HL-60 (cell line): ENCODE results near the gene TBATA.

Source experiments
- DNase-seq, 2 experiments: peaks; one replicate each; pipeline ENCODE4 v3.0.0-alpha.2; 2010 to 2020; ENCODE audit warnings: low read depth in 1 of 2, low spot score in 1 of 2
- H3K27ac ChIP-seq: fragments of 250-450 bp; sonication (Bioruptor Pico); replicated peaks from 2 replicates; pipeline ENCODE4 v1.5.1; 2020; ENCODE audit warnings: mild to moderate bottlenecking, moderate library complexity
- H3K27me3 ChIP-seq: fragments of 250-450 bp; sonication (Bioruptor Pico); 2 replicates; pipeline ENCODE4 v1.5.1; 2021; ENCODE audit warnings: mild to moderate bottlenecking, moderate library complexity; ENCODE audit not compliant: insufficient read depth, poor library complexity, severe bottlenecking
- H3K4me3 ChIP-seq: replicated peaks from 2 replicates; pipeline ENCODE4 v1.5.1; 2011; ENCODE audit warnings: mild to moderate bottlenecking, control low read depth, low read length; ENCODE audit not compliant: insufficient read depth
- GABPA ChIP-seq: IDR thresholded peaks from 2 replicates; pipeline ENCODE4 v1.6.1; 2012; ENCODE audit warnings: low read depth
- POLR2AphosphoS5 ChIP-seq: IDR thresholded peaks from 2 replicates; pipeline ENCODE4 v1.6.1; 2012; ENCODE audit warnings: low read depth
- SPI1 ChIP-seq: IDR thresholded peaks from 2 replicates; pipeline ENCODE4 v1.6.1; 2012; ENCODE audit warnings: low read depth, mild to moderate bottlenecking, borderline replicate concordance
- TF ChIP-seq, protein P1 (sequence below): IDR thresholded peaks from 2 replicates; pipeline ENCODE4 v1.6.1; 2012; ENCODE audit warnings: low read depth; ENCODE audit not compliant: insufficient replicate concordance
- TF ChIP-seq, protein P2 (sequence below): IDR thresholded peaks from one replicate; pipeline ENCODE4 v1.5.1; 2011; ENCODE audit warnings: low read length, control low read depth, inconsistent platforms; ENCODE audit not compliant: insufficient read depth

The TBATA gene

DNA sequence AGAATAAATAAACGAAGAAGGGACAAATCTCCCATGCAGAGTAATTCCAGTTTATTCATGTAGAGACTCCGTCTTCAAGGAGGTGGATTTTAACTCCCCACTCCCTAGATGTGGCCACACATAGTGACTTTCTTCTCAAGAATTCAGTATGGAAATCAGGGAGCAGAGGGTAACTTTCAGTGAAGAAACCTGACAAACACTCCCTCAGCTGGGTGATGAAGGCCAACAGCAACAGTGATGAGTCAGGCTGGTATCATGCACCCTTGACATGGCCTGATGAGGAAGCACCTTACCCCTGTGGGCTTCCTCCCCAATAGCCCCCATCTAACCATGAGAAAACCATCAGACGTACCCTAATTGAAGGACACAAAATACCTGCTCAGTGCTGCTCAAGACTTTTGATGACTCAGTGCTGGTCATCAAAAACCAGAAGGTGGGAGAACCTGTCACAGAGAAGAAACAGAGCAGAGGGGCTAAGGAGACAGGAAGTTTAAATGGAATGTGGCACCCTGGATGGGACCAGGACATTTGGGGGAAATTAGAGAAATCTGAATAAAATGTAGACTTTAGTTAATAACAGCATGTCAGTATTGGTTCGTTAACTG lies 62.3 kb downstream of the TBATA start:
- H3K27ac ChIP-seq: no peak overlapping the region
- DNase-seq: no peak
- H3K27me3 ChIP-seq: no peaks in the 10 kb centered on the region

More for the DNA sequence above, 62.3 kb downstream of the TBATA start:
- no peak overlapping the region for H3K4me3 ChIP-seq
- TF ChIP-seq, protein P1, sequence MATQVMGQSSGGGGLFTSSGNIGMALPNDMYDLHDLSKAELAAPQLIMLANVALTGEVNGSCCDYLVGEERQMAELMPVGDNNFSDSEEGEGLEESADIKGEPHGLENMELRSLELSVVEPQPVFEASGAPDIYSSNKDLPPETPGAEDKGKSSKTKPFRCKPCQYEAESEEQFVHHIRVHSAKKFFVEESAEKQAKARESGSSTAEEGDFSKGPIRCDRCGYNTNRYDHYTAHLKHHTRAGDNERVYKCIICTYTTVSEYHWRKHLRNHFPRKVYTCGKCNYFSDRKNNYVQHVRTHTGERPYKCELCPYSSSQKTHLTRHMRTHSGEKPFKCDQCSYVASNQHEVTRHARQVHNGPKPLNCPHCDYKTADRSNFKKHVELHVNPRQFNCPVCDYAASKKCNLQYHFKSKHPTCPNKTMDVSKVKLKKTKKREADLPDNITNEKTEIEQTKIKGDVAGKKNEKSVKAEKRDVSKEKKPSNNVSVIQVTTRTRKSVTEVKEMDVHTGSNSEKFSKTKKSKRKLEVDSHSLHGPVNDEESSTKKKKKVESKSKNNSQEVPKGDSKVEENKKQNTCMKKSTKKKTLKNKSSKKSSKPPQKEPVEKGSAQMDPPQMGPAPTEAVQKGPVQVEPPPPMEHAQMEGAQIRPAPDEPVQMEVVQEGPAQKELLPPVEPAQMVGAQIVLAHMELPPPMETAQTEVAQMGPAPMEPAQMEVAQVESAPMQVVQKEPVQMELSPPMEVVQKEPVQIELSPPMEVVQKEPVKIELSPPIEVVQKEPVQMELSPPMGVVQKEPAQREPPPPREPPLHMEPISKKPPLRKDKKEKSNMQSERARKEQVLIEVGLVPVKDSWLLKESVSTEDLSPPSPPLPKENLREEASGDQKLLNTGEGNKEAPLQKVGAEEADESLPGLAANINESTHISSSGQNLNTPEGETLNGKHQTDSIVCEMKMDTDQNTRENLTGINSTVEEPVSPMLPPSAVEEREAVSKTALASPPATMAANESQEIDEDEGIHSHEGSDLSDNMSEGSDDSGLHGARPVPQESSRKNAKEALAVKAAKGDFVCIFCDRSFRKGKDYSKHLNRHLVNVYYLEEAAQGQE: no peak
- TF ChIP-seq SPI1 (no peak), POLR2AphosphoS5 (no peak), GABPA (no peak)
- TF ChIP-seq, protein P2, sequence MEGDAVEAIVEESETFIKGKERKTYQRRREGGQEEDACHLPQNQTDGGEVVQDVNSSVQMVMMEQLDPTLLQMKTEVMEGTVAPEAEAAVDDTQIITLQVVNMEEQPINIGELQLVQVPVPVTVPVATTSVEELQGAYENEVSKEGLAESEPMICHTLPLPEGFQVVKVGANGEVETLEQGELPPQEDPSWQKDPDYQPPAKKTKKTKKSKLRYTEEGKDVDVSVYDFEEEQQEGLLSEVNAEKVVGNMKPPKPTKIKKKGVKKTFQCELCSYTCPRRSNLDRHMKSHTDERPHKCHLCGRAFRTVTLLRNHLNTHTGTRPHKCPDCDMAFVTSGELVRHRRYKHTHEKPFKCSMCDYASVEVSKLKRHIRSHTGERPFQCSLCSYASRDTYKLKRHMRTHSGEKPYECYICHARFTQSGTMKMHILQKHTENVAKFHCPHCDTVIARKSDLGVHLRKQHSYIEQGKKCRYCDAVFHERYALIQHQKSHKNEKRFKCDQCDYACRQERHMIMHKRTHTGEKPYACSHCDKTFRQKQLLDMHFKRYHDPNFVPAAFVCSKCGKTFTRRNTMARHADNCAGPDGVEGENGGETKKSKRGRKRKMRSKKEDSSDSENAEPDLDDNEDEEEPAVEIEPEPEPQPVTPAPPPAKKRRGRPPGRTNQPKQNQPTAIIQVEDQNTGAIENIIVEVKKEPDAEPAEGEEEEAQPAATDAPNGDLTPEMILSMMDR: no peak
